SU-DHL-6 (cell line): ENCODE measurements around the gene PROX1.

Experiments used
- EZH2phosphoT487 ChIP-seq: fragments of 200-600 bp; sonication (generic), shearing (Covaris generic); conservative IDR thresholded peaks from 2 replicates; pipeline ENCODE4 v1.6.1; 2018; ENCODE audit warnings: mild to moderate bottlenecking, antibody characterized with exemption, low read length, moderate library complexity, mixed read lengths
- TF ChIP-seq, protein P1 (sequence below): fragments of 200-600 bp; sonication (generic); IDR thresholded peaks from one replicate; pipeline ENCODE4 v1.5.1; 2017; ENCODE audit warnings: antibody characterized with exemption, mild to moderate bottlenecking, low read length, moderate library complexity; ENCODE audit not compliant: insufficient read depth, poor library complexity, severe bottlenecking

DNA sequence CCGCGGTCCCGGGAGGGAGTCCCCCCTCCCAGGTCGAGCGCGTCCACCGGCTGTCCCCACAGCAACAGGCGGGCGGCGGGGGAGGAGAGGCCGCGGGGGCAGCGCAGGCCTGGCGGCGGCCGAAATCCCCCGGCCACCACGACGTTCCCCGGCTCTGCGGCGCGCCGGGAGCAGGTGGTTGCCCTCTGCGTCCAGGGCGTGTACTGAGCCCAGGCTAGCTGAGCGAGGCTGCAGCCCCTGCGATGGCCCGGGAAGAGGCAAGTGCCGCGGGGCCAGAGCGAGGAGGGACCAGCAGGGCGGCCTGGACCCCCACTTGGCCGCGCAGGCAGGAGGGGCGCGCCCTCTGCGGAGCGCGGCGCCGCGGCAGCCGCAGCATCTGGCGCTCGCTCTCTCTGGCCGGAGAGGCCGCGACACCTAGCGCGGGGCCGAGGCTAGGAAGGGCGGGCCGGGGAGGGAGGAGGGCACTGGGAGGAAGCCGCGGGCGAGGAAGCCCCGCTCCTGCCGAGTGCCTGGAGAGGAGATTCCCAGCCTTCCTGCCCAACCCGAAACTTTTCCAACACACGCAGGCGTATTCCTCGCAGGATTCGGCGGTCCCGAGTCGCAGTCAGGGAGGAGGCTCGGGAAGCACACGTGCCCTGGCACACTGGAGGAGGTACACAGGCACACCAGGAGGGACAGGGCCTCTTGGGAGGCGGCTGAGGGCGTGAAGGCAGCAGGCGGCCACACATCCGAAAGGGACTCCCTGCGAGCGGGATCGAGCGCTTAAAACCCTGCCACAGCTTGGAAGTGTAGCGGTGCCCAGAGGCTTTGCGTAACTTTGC, 4.9 kb upstream of the PROX1 start:
- TF ChIP-seq, protein P1, sequence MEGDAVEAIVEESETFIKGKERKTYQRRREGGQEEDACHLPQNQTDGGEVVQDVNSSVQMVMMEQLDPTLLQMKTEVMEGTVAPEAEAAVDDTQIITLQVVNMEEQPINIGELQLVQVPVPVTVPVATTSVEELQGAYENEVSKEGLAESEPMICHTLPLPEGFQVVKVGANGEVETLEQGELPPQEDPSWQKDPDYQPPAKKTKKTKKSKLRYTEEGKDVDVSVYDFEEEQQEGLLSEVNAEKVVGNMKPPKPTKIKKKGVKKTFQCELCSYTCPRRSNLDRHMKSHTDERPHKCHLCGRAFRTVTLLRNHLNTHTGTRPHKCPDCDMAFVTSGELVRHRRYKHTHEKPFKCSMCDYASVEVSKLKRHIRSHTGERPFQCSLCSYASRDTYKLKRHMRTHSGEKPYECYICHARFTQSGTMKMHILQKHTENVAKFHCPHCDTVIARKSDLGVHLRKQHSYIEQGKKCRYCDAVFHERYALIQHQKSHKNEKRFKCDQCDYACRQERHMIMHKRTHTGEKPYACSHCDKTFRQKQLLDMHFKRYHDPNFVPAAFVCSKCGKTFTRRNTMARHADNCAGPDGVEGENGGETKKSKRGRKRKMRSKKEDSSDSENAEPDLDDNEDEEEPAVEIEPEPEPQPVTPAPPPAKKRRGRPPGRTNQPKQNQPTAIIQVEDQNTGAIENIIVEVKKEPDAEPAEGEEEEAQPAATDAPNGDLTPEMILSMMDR: no peak
- no peak for TF ChIP-seq EZH2phosphoT487
